Sigmoid colon (tissue), 3 donors: ENCODE data around the gene WSB1.

Experiments
- CTCF ChIP-seq, 4 experiments: fragments of 450-650 bp in 3 of 4; fragments of 200-600 bp in 1 of 4; IDR thresholded peaks; one replicate each; pipeline ENCODE4 v1.5.1; 2016 to 2019; ENCODE audit warnings: antibody characterized with exemption in 4 of 4, mild to moderate bottlenecking in 3 of 4, moderate library complexity in 2 of 4
- POLR2A ChIP-seq, 2 donors: fragments of 450-650 bp; IDR thresholded peaks; one replicate each; pipeline ENCODE4 v1.6.1; 2016; ENCODE audit warnings: antibody characterized with exemption in 2 of 2, mild to moderate bottlenecking in 2 of 2, moderate library complexity in 2 of 2

- no peak for TF ChIP-seq CTCF (IDR thresholded peaks at IDR 0.05)
- no peak for TF ChIP-seq POLR2A (IDR thresholded peaks at IDR 0.05)
These were observed 32.1 kb downstream of the WSB1 start for GRCh38 chr17:27326051-27326450.
